Sigmoid colon (tissue), 7 donors: Measurements from ENCODE around the gene TRPM2. TPM values are rescaled to one million over a fixed set of nuclear protein-coding genes. Genes with fewer than 3 reads are reported as not detected.

Experiments
- DNase-seq: peaks from one replicate; pipeline ENCODE4 v3.0.0-alpha.2; 2019
- H3K27ac ChIP-seq, 4 donors: fragments of 200-600 bp; sonication (generic); one replicate each; pipeline ENCODE4 v1.5.1; 2016 to 2019; ENCODE audit warnings: mild to moderate bottlenecking in 1 of 4
- H3K27me3 ChIP-seq, 3 donors: fragments of 200-600 bp; sonication (generic); one replicate each; pipeline ENCODE4 v1.5.1; 2019; ENCODE audit warnings: mild to moderate bottlenecking in 1 of 3
- H3K36me3 ChIP-seq, 4 donors: fragments of 200-600 bp; sonication (generic); one replicate each; pipeline ENCODE4 v1.5.1; 2016 to 2019
- H3K4me1 ChIP-seq, 4 donors: fragments of 200-600 bp; sonication (generic); one replicate each; pipeline ENCODE4 v1.5.1; 2017 to 2019
- H3K4me3 ChIP-seq, 4 donors: fragments of 200-600 bp; sonication (generic); one replicate each; pipeline ENCODE4 v1.5.1; 2017 to 2019; ENCODE audit warnings: mild to moderate bottlenecking in 2 of 4, moderate library complexity in 1 of 4
- H3K9me3 ChIP-seq, 4 donors: fragments of 200-600 bp in 3 of 4; sonication (generic) in 3 of 4; one replicate each; pipeline versions ENCODE4 v1.5.1 to v1.6.1; 2013 to 2019
- CTCF ChIP-seq, 4 experiments: fragments of 450-650 bp in 3 of 4; fragments of 200-600 bp in 1 of 4; IDR thresholded peaks; one replicate each; pipeline ENCODE4 v1.5.1; 2016 to 2019; ENCODE audit warnings: antibody characterized with exemption in 4 of 4, mild to moderate bottlenecking in 3 of 4, moderate library complexity in 2 of 4
- EP300 ChIP-seq, 4 donors: sonication (generic); formaldehyde crosslinking; IDR thresholded peaks; one replicate each; pipeline ENCODE4 v1.6.1; 2017; ENCODE audit warnings: antibody characterized with exemption in 4 of 4
- POLR2A ChIP-seq, 2 donors: fragments of 450-650 bp; IDR thresholded peaks; one replicate each; pipeline ENCODE4 v1.6.1; 2016; ENCODE audit warnings: antibody characterized with exemption in 2 of 2, mild to moderate bottlenecking in 2 of 2, moderate library complexity in 2 of 2
- POLR2AphosphoS5 ChIP-seq, 4 donors: sonication (generic); formaldehyde crosslinking; IDR thresholded peaks; one replicate each; pipeline ENCODE4 v1.6.1; 2017; ENCODE audit warnings: antibody characterized with exemption in 4 of 4
- WGBS, 2 donors: extraction: QIAGEN DNeasy Blood & Tissue Kit; methylation state at CpG; one replicate each; pipeline ENCODE4 v1.1.7; 2013; 5-methylcytosine and 5-hydroxymethylcytosine counted together
- intact Hi-C: fragments of 100-400 bp; cut with DNase I; formaldehyde crosslinking; loops from one replicate; pipeline ENCODE4 v1.15.1; 2023
- polyA plus RNA-seq, 3 donors: library from polyadenylated mRNA; stranded (reverse); fragments of 200-250 nt; gene quantifications; one replicate each; pipeline ENCODE4 v1.2.3, GENCODE V29; 2013
- total RNA-seq, 4 donors: library from RNA; depleted of rRNA; stranded (reverse); fragments of >200 nt; gene quantifications; one replicate each; pipeline ENCODE4 v1.1.0, GENCODE V29; 2016
- donor health status: healthy with polysubstance abuse.
- donor health status: Bipolar disorder and iron deficiency.
- donor health status: healthy.

Gene TRPM2
- total and polyA plus RNA-seq, 7 donors, result 1.6 to 4.9 (median 3.4) TPM

GRCh38 chr21:44436958-44437357 is 83.5 kb downstream of the TRPM2 start:
- no peaks in the 10 kb centered on the region for H3K9me3 ChIP-seq
- H3K36me3 ChIP-seq, result no peaks in the 10 kb centered on the region
- H3K27ac ChIP-seq, result peak overlapping the region in 3 of 4 donors; percentile 67 to 81 (median 80)
- DNase-seq, result peak; percentile 41
- 68 to 83% methylated on average over 18 of the region's 18 CpGs for WGBS, 2 donors
- TF ChIP-seq EP300 (IDR thresholded peaks at IDR 0.05) (no peak), CTCF (IDR thresholded peaks at IDR 0.05) (no peak), POLR2AphosphoS5 (IDR thresholded peaks at IDR 0.05) (no peak), POLR2A (IDR thresholded peaks at IDR 0.05) (no peak)
- peaks cover 0 to 32% (median 25%) of the 10 kb centered on the region in 4 donors for H3K4me1 ChIP-seq
- no peak overlapping the region for H3K4me3 ChIP-seq
- intact Hi-C loops, result loop anchor here (5.0 kb wide), 1 partner anchor 100 kb away; the partner anchor contains the start of gene CFAP410
- H3K27me3 ChIP-seq, result no peaks in the 10 kb centered on the region

GRCh38 chr21:44437371-44437695 is 83.9 kb downstream of the TRPM2 start:
- TF ChIP-seq POLR2A (IDR thresholded peaks at IDR 0.05) (no peak), POLR2AphosphoS5 (IDR thresholded peaks at IDR 0.05) (no peak), CTCF (IDR thresholded peaks at IDR 0.05) (no peak), EP300 (IDR thresholded peaks at IDR 0.05) (no peak)
- Histone ChIP-seq H3K4me3 (no peak overlapping the region), H3K27me3 (no peaks in the 10 kb centered on the region), H3K4me1 (peaks cover 0 to 32% (median 25%) of the 10 kb centered on the region in 4 donors), H3K36me3 (no peaks in the 10 kb centered on the region), H3K27ac (peak overlapping the region in 3 of 4 donors; percentile 67 to 81 (median 80)), H3K9me3 (no peaks in the 10 kb centered on the region)
- DNase-seq, result peak; percentile 51
- 75 to 88% methylated on average over 5 of the region's 5 CpGs for WGBS, 2 donors
- intact Hi-C loops, result loop anchor here (5.0 kb wide), 1 partner anchor 100 kb away; the partner anchor contains the start of gene CFAP410

GRCh38 chr21:44437696-44438431 is 84.4 kb downstream of the TRPM2 start:
- Histone ChIP-seq H3K36me3 (no peaks in the 10 kb centered on the region), H3K4me1 (peaks cover 0 to 32% (median 25%) of the 10 kb centered on the region in 4 donors), H3K4me3 (peak overlapping the region in 2 of 4 donors; percentile 14 to 33), H3K27me3 (no peaks in the 10 kb centered on the region), H3K9me3 (no peaks in the 10 kb centered on the region), H3K27ac (peak overlapping the region in 3 of 4 donors; percentile 67 to 81 (median 80))
- 84 to 89% methylated on average over 19 of the region's 19 CpGs for WGBS, 2 donors
- DNase-seq, result peak; percentile 58
- intact Hi-C loops, result loop anchor here (2.0 to 5.0 kb wide), 2 partner anchors 17 to 101 kb away; partner anchors contain the start of genes CFAP410 and LRRC3
- TF ChIP-seq POLR2A (IDR thresholded peaks at IDR 0.05) (no peak), CTCF (IDR thresholded peaks at IDR 0.05) (no peak), POLR2AphosphoS5 (IDR thresholded peaks at IDR 0.05) (no peak), EP300 (IDR thresholded peaks at IDR 0.05) (no peak)

GRCh38 chr21:44438531-44439210 is 85.2 kb downstream of the TRPM2 start:
- intact Hi-C loops, result loop anchor here (2.0 to 5.0 kb wide), 2 partner anchors 16 to 101 kb away; partner anchors contain the start of genes CFAP410 and LRRC3
- Histone ChIP-seq H3K4me3 (peak overlapping the region; percentile 14 to 42 (median 28)), H3K36me3 (no peaks in the 10 kb centered on the region), H3K27ac (peak overlapping the region; percentile 53 to 81 (median 74)), H3K27me3 (no peaks in the 10 kb centered on the region), H3K4me1 (peaks cover 0 to 32% (median 25%) of the 10 kb centered on the region in 4 donors), H3K9me3 (no peaks in the 10 kb centered on the region)
- 21 to 74% methylated on average over 34 of the region's 34 CpGs for WGBS, 2 donors
- TF ChIP-seq POLR2AphosphoS5 (IDR thresholded peaks at IDR 0.05) (peak; percentile 48 to 87 (median 70)), CTCF (IDR thresholded peaks at IDR 0.05) (no peak), EP300 (IDR thresholded peaks at IDR 0.05) (peak in 3 of 4 donors; percentile 23 to 72 (median 54))
- peak; percentile 87 for DNase-seq
